Neural progenitor cell (in vitro differentiated cells): Measurements from ENCODE around the gene TSHZ2.

Source experiments
- EZH2 ChIP-seq: fragments of 200-600 bp; sonication (generic); IDR thresholded peaks from 2 replicates; pipeline ENCODE4 v1.6.1; 2017; ENCODE audit warnings: antibody characterized with exemption, mild to moderate bottlenecking, moderate library complexity
- TF ChIP-seq, protein P1 (sequence below): fragments of 200-600 bp; sonication (generic); IDR thresholded peaks from 2 replicates; pipeline ENCODE4 v1.5.1; 2017; ENCODE audit warnings: antibody characterized with exemption, mild to moderate bottlenecking

DNA sequence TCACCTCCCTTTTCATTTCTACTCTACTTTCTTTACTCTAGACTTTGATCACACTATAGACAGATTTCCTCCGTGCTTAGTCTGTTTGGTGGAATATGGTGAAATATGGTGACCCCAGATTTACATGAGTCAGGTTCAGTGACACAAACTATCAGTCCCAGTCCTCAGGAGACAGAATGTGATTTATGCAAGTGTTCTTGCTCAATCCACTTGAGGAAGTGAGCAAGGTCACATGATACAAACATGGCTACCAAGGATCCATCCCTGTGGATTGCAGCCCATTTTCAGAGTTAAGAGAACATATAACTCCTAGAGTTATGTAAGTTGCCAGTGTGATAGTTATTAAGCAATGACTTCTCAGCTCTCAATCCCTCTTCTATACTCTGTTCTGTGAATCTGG lies 23.7 kb upstream of the TSHZ2 start:
- TF ChIP-seq, protein P1, sequence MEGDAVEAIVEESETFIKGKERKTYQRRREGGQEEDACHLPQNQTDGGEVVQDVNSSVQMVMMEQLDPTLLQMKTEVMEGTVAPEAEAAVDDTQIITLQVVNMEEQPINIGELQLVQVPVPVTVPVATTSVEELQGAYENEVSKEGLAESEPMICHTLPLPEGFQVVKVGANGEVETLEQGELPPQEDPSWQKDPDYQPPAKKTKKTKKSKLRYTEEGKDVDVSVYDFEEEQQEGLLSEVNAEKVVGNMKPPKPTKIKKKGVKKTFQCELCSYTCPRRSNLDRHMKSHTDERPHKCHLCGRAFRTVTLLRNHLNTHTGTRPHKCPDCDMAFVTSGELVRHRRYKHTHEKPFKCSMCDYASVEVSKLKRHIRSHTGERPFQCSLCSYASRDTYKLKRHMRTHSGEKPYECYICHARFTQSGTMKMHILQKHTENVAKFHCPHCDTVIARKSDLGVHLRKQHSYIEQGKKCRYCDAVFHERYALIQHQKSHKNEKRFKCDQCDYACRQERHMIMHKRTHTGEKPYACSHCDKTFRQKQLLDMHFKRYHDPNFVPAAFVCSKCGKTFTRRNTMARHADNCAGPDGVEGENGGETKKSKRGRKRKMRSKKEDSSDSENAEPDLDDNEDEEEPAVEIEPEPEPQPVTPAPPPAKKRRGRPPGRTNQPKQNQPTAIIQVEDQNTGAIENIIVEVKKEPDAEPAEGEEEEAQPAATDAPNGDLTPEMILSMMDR: no peak
- TF ChIP-seq EZH2: no peak
